T1000 (cell line): ENCODE results near the gene IGFALS.

Source experiments
- DNase-seq: peaks from one replicate; lab custom pipeline; 2025; ENCODE audit warnings: mixed read lengths; lab: John Stamatoyannopoulos, UW

The IGFALS gene

DNA sequence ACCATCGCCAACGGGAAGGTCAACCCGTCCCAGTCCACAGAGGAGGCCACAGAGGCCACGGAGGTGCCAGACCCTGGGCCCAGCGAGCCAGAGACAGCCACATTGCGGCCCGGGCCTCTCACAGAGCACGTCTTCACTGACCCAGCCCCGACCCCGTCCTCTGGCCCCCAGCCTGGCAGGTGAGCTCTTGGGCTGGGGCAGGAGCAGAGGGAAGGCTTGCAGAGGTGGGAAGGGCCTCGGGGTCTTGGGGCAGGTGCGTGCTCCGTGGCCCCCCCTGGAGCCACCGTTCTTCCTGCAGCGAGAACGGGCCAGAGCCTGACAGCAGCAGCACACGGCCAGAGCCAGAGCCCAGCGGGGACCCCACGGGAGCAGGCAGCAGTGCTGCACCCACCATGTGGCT lies 27.3 kb downstream of the IGFALS start:
- no peak for DNase-seq

- no peak for DNase-seq
Measured at GRCh38 chr16:1765826-1766225, 27.7 kb downstream of the IGFALS start.

- no peak for DNase-seq
Measured at GRCh38 chr16:1764971-1765370, 28.5 kb downstream of the IGFALS start.

GRCh38 chr16:1763521-1764511 lies 29.7 kb downstream of the IGFALS start:
- no peak for DNase-seq

DNA sequence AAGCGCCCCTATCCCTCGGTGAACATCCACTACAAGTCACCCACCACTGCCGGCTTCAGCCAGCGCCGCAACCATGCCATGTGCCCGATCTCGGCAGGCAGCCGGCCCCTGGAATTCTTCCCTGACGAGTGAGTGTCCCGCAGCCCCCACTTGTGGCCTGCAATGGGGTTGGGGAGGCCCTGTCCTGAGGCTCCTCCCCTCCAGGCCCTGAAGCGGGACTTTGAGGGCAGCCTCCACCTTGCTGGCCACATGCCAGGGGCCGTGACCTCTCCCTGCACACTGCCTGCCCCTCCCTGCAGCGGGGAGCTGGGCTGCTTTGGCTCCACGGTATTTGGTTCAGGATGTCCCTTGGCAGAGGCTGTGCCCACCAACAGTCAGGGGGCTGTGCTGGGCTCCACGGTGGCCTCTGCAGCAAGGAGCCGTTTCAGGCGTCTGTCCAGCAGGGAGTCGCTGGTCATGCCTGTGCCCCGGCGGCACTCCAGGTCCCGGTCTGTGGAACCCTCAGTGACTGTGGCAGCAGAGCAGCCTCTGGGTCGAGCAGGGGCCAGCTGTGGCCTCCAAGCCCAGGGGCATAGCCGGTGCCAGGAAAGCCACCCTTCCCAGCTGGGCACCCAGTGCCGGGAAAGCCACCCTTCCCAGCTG lies 30.5 kb downstream of the IGFALS start:
- DNase-seq, result no peak

GRCh38 chr16:1762196-1762878 lies 31.2 kb downstream of the IGFALS start:
- no peak for DNase-seq

DNA sequence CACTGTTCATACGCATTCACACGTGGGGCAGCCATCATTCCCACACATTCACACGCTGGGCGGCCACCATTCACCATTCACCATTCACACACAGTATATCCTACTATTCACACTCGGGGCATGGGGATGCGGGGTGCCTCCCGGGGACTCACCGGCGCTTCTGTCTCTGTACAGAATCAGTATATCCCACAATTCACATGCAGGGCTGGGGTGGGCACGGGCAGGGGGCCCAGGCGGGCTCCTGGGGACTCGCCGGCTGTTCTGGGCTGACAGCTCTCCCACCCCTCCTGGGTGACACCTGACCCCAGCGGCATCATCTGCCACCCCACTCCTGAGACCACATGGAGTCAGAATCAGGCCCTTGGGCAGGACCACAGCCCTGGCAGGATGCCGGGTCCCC lies 31.8 kb downstream of the IGFALS start:
- DNase-seq, result no peak

DNA sequence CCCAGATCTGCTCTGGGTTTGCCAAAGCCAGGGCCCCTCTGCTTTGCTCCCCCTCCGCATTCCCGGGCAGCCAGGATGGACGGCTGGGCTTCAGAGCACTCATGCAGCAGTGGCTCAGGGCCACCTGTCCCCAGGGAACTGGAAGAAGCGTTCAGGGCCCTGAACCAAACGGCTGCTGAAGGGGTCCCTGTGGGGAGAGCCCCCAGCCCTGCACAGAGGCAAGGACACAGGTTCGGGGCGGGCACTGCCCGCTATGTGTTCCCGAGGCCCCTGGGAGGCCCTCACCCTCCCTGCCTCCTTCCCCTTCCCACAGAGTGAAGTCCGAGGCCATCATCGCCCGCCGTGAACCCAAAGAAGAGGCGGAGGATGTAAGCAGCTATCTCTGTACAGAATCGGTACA lies 32.6 kb downstream of the IGFALS start:
- DNase-seq, result no peak

- DNase-seq, result no peak
Measured at GRCh38 chr16:1759511-1759910, 34.0 kb downstream of the IGFALS start.

- DNase-seq, result no peak
Measured at GRCh38 chr16:1758923-1759322, 34.6 kb downstream of the IGFALS start.

DNA sequence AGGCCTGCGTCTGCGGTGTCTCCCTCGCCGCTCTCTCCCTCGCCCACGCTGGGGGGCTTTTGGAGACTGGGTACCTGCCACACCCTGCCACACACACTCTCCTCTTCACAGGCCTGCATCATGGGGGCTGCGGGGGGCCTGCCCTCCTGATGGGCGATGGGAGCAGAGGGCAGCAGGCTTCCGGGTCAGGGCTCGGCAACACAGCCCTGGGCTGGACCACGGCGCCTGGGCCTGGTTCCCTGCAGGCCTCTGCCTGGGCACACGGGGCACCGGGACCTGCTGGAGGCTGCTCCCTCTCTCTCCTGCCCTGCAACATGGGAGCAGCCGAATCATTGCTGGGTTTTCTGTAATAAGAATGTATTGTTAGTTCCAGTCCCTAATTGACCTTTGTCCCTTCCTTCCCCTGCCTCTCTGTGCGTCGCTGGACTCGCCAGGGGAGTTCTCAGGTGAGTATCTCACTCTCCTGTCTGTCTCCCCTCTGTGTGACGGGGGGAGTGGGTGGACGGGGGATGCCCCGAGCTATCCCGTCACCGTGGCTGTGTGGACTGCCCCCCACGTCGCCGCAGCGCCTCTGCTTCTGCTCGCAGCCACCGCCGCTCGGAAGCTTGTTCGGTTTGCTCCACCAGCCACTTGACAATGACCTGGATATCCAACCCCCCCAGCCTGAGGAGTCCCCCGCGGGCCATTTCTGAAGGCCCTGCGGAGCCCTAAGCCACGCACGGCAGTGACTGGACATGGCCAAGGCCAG lies 35.6 kb downstream of the IGFALS start:
- DNase-seq, result no peak

GRCh38 chr16:1754204-1754603 lies 39.3 kb downstream of the IGFALS start:
- no peak for DNase-seq

DNA sequence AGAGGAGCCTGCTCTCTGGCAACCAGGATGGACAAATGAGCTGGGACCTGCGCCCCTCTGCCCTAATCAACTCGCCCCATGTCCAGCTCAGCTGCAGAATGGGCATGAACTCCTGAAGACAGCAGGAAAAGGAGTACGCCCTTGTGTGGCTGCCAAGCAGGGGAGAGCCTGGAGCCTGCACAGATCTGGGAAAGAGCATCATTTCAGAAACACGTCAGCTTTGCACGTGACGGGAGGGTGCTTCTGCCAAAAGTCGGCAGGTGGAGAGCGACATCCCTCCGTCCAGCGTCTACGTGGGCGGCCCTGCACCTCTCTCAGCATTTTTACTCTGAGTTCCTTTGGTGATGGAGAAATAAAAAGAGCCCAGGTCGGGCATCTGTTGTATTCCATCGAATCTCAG lies 40.7 kb downstream of the IGFALS start:
- DNase-seq, result no peak

GRCh38 chr16:1751946-1752345 lies 41.6 kb downstream of the IGFALS start:
- no peak for DNase-seq

- DNase-seq, result no peak
Measured at GRCh38 chr16:1749152-1750117, 44.1 kb downstream of the IGFALS start.

DNA sequence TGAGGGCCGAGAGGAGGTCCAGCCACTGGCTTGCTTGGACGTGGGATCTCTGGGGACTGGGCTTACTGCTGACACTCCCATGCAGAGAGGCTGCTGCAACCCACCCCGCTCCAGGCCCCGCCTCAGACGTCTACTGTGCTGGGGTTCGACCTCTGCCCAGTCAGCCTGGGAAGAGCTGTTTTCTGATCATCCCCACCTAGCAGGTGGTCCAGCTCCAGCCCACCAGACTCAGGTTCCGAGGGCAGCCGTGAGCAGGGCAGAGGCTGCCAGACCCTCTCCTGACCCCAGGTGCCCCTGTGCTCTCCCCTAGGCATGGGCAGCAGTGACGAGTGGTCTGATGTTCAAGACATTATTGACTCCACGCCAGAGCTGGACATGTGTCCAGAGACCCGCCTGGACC lies 45.6 kb downstream of the IGFALS start:
- DNase-seq, result no peak

GRCh38 chr16:1746693-1747195 lies 46.8 kb downstream of the IGFALS start:
- no peak for DNase-seq

DNA sequence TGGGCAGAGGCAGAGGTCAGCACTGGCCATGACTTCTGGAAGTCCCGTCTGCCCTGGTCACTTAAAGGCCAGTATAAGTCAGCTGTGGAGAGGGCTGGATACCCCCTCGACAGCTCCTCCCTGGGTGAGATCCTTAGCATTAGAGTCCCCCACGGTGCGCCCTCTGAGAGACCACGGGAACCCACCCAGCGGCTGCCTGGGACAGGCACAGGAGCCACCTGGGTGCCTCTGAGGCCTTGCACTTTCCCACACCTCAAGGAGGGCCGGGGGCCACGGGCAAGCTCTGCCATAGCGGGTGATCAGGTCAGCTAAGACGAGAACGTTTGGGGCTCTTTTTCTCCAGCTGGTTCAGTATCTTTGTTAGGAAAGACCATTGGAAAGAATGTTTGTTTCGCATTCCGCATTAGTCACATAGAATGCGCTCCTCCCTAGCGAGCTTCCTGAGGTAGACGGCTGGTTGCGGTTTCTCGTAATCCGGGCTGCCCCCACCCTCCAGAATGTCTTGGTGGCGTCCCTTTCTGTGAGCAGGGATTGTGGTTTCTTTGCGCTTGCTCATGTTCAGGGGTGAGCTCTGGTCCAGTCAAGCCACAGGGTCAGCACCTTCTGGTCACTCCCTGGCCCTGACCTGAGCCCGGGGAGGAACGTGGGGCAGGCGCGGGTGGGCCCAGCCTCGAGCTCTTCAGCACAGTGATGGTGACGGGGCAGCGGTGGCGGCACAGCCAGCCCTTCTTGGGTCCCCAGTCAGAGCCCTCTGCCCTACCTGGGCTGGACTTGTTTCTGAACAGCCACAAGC lies 47.4 kb downstream of the IGFALS start:
- DNase-seq, result peak; percentile 55

GRCh38 chr16:1745181-1745899 lies 48.2 kb downstream of the IGFALS start:
- peak; percentile 81 for DNase-seq
